Activated CD8-positive, alpha-beta memory T cell treated with anti-CD3 and anti-CD28 coated beads, Interleukin-2, amount 10 ng/mL, durations not matched to agents 7 days and 5 days (primary cell): ENCODE results near the gene CRYL1. TPM values are rescaled to one million over a fixed set of nuclear protein-coding genes. Genes with fewer than 3 reads are reported as not detected.

Experiments
- ATAC-seq: fragments of 150-1000 bp; cut with Tn5 transposase; one replicate; pipeline ENCODE4 v1.10.0; 2021; ENCODE audit warnings: moderate library complexity
- CTCF ChIA-PET: fragments of 350-600 bp; sonication (Branson Sonifier 250); formaldehyde crosslinking; loops from one replicate; lab custom pipeline; 2021; ENCODE audit warnings: antibody characterized with exemption; lab: Charles Lee
- DNase-seq: peaks from one replicate; pipeline ENCODE4 v3.0.0-alpha.2; 2020
- H3K27ac Mint-ChIP-seq: one replicate; pipeline ENCODE4 v1.8.0; 2021; ENCODE audit warnings: mild to moderate bottlenecking, mixed read lengths
- H3K27me3 Mint-ChIP-seq: one replicate; pipeline ENCODE4 v1.8.0; 2021; ENCODE audit warnings: mixed read lengths
- H3K36me3 Mint-ChIP-seq: one replicate; pipeline ENCODE4 v1.8.0; 2021; ENCODE audit warnings: mild to moderate bottlenecking, mixed read lengths
- H3K4me1 Mint-ChIP-seq: one replicate; pipeline ENCODE4 v1.8.0; 2021; ENCODE audit warnings: mixed read lengths
- H3K4me3 Mint-ChIP-seq: one replicate; pipeline ENCODE4 v1.8.0; 2021; ENCODE audit warnings: mild to moderate bottlenecking, moderate library complexity, mixed read lengths
- H3K9me3 Mint-ChIP-seq: one replicate; pipeline ENCODE4 v1.8.0; 2022; ENCODE audit warnings: low read depth, mixed read lengths
- total RNA-seq, 2 experiments: library from RNA; stranded (reverse); gene quantifications; one replicate each; pipeline ENCODE4 v1.2.3, GENCODE V29; 2021

Gene CRYL1
- total RNA-seq, 2 experiments from 2014 or later = 11.3 to 13.1 TPM

GRCh38 chr13:20558982-20559381 lies 33.3 kb upstream of the CRYL1 start:
- CTCF ChIA-PET = no interaction called here

DNA sequence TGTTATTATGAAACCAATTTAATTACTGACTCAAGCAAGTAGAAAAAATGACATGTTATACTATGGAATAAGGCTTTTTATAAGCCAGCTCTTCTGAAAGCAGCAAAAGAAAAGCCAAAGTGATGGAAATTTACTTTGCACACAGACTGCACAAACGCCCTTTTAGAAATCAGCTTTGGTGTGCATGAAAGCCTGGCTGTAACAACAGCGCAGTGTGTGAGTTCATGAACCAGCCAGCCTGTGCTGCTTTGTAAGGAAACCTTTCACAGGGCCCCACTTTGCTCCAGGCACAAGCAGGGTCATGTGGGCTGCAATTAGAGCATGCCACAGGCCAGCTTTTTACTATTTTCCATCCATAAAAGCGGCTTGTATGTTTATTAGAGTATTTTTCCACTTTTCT lies 27.7 kb upstream of the CRYL1 start:
- no peaks in the 10 kb centered on the region for H3K9me3 Mint-ChIP-seq
- H3K27me3 Mint-ChIP-seq = no peaks in the 10 kb centered on the region
- H3K4me1 Mint-ChIP-seq = no peaks in the 10 kb centered on the region
- CTCF ChIA-PET = no interaction called here
- H3K4me3 Mint-ChIP-seq = no peak overlapping the region
- ATAC-seq = no peak
- DNase-seq = no peak
- no peak overlapping the region for H3K27ac Mint-ChIP-seq
- no peaks in the 10 kb centered on the region for H3K36me3 Mint-ChIP-seq

More at GRCh38 chr13:20558982-20559381, 33.3 kb upstream of the CRYL1 start:
- Mint-ChIP-seq H3K36me3 (peaks cover 2% of the 10 kb centered on the region), H3K27ac (no peak overlapping the region), H3K4me3 (no peak overlapping the region), H3K27me3 (no peaks in the 10 kb centered on the region), H3K9me3 (no peaks in the 10 kb centered on the region), H3K4me1 (no peaks in the 10 kb centered on the region)
- ATAC-seq (no peak), DNase-seq (no peak)

DNA sequence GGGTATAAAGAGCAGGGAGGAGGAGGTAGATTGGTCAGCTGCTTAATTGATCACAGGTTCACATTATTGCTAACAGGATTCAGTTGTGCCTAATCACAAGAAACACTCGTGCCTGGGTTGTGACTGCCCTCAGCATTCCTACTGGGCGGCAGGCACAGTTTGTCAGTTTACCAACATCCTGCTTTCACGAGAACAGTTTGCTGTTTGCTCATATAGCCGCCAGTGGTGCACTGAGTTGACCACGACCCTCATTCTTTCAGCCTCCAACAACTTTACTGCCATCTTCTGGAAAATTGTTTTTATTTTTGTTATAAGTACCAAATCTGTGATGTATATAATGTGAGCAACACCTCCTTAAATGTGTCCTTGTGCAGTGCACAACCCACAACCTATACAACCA lies 25.1 kb upstream of the CRYL1 start:
- Mint-ChIP-seq H3K9me3 (no peaks in the 10 kb centered on the region), H3K4me3 (no peak overlapping the region), H3K27ac (no peak overlapping the region), H3K4me1 (peaks cover 2% of the 10 kb centered on the region), H3K27me3 (no peaks in the 10 kb centered on the region), H3K36me3 (no peaks in the 10 kb centered on the region)
- ATAC-seq = no peak
- CTCF ChIA-PET = interaction anchor here (1.9 kb wide), 1 partner anchor 58 kb away, joined by 6 read pairs; no protein-coding TSS in a partner anchor
- DNase-seq = no peak

GRCh38 chr13:20547479-20547908 lies 21.8 kb upstream of the CRYL1 start:
- CTCF ChIA-PET = no interaction called here
- Mint-ChIP-seq H3K4me1 (peaks cover 2% of the 10 kb centered on the region), H3K27ac (no peak overlapping the region)

GRCh38 chr13:20546556-20546955 lies 20.9 kb upstream of the CRYL1 start:
- Mint-ChIP-seq H3K27me3 (no peaks in the 10 kb centered on the region), H3K4me1 (peaks cover 2% of the 10 kb centered on the region), H3K36me3 (no peaks in the 10 kb centered on the region), H3K4me3 (no peak overlapping the region), H3K27ac (no peak overlapping the region), H3K9me3 (no peaks in the 10 kb centered on the region)
- DNase-seq (no peak), ATAC-seq (no peak)
- CTCF ChIA-PET = no interaction called here

More at GRCh38 chr13:20547479-20547908, 21.8 kb upstream of the CRYL1 start:
- Mint-ChIP-seq H3K27me3 (no peaks in the 10 kb centered on the region), H3K4me3 (no peak overlapping the region), H3K9me3 (no peaks in the 10 kb centered on the region), H3K36me3 (no peaks in the 10 kb centered on the region)
- no peak for DNase-seq
- no peak for ATAC-seq

DNA sequence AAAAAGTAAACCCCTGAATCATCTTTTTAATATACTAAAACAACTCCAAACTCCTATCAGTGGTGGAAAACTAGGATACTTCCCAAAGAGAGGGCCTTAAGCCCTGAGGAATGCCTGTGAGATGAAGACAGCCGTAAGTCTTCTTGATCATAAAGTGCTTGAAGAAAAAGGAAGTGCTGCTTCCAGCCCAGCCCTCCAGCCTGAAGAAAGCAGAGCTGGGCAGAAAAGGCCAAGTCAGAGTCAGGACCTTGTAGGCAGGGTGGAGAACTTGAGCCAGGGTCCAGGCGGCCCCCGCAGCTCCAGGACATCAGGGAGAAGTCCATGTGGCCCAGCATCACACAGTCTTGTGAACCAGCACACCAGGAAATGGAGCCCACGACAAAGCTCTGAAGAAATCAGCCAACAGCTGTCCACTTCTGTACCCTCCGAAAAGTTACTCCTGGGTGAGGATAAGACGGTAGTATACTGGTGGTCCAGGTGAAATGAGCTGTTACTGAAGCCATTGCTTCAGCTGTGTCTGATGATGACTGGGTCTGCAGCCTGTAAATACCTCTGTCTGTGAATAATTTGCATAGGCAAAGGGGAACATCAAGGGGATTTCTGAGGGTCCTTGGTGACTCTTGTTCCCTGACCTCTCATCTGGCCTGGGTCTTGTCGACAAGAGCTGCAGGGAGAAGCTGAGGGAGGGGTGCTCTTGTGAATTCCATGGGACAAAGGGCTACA lies 18.7 kb upstream of the CRYL1 start:
- Mint-ChIP-seq H3K27me3 (no peaks in the 10 kb centered on the region), H3K36me3 (no peaks in the 10 kb centered on the region), H3K27ac (no peak overlapping the region), H3K9me3 (no peaks in the 10 kb centered on the region), H3K4me1 (peaks cover 2% of the 10 kb centered on the region), H3K4me3 (no peak overlapping the region)
- CTCF ChIA-PET = no interaction called here
- ATAC-seq = no peak
- no peak for DNase-seq

DNA sequence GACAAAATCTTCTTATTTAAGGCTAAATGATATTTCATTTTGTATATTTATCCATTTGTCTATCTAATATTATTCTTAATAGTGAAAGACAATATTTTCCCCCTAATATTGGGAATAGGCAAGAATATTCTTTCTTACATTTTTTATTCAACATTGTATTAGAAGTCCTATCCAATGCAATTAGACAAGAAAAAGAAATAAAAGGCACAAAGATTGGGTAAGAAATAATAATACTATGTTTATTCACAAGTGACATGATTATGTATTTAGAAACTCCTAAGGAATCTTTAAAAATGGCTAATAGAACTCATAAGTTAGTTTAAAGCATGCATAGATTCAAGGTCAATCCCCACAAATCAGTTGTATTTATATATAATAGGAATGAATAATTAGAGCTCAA lies 11.3 kb upstream of the CRYL1 start:
- ATAC-seq = no peak
- CTCF ChIA-PET = no interaction called here
- H3K36me3 Mint-ChIP-seq = no peaks in the 10 kb centered on the region

DNA sequence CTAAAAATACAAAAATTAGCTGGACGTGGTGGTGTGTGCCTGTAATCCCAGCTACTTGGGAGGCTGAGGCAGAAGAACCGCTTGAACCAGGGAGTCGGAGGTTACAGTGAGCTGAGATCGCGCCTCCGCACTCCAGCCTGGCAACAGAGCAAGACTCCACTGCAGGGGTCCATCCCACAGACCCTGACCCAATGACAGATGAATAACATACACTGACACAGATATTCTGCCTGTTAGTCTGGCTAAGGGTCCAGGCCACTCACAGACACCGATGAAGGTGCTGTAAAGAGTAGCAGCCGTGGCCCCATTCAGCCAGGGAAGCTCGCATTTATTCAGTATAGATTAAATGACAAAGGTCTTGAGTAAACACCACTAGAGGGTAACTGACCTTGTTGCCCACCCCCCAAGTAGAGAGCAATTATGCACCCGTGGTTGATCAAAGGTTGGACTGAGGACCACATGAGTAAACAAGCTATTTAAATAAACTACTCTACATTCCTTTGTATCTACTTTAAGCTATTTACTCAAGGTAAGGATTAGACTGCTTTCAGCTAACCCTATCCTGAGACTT lies 8.5 kb upstream of the CRYL1 start:
- Mint-ChIP-seq H3K36me3 (peaks cover 8% of the 10 kb centered on the region), H3K27ac (no peak overlapping the region), H3K4me3 (no peak overlapping the region), H3K9me3 (peaks cover 13% of the 10 kb centered on the region), H3K4me1 (no peaks in the 10 kb centered on the region), H3K27me3 (no peaks in the 10 kb centered on the region)
- DNase-seq (no peak), ATAC-seq (no peak)
- CTCF ChIA-PET = interaction anchor here (0.6 kb wide), 2 partner anchors 18 to 592 kb away, joined by 3 to 4 read pairs; no protein-coding TSS in a partner anchor

More for the DNA sequence above, 11.3 kb upstream of the CRYL1 start:
- no peak for DNase-seq
- H3K27ac Mint-ChIP-seq = no peak overlapping the region
- no peaks in the 10 kb centered on the region for H3K27me3 Mint-ChIP-seq
- H3K4me1 Mint-ChIP-seq = no peaks in the 10 kb centered on the region
- peaks cover 7% of the 10 kb centered on the region for H3K9me3 Mint-ChIP-seq
- no peak overlapping the region for H3K4me3 Mint-ChIP-seq

DNA sequence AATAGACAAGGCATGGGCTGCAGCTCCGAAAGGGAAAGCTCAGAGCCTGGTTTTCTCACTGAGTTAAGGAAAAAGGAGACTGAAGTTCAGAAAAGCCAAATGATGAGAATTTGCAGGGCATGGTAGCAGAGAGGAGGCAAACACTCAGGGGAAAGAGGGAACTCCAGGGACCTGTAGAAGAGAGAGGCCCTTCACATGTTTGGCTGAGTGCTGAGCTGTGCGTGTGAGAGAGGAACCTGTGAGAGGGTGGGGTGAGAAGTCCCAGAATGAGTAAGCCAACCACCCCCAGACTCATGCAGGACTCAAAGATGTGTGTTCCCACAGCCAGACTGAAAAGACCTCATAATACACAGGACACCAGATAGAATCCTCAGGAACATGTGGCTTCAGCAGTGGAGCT lies 2.8 kb upstream of the CRYL1 start:
- CTCF ChIA-PET = no interaction called here
- DNase-seq (no peak), ATAC-seq (no peak)
- no peak overlapping the region for H3K4me3 Mint-ChIP-seq
- H3K4me1 Mint-ChIP-seq = peaks cover 26% of the 10 kb centered on the region
- no peaks in the 10 kb centered on the region for H3K27me3 Mint-ChIP-seq
- peaks cover 7% of the 10 kb centered on the region for H3K9me3 Mint-ChIP-seq
- peaks cover 8% of the 10 kb centered on the region for H3K36me3 Mint-ChIP-seq
- no peak overlapping the region for H3K27ac Mint-ChIP-seq

DNA sequence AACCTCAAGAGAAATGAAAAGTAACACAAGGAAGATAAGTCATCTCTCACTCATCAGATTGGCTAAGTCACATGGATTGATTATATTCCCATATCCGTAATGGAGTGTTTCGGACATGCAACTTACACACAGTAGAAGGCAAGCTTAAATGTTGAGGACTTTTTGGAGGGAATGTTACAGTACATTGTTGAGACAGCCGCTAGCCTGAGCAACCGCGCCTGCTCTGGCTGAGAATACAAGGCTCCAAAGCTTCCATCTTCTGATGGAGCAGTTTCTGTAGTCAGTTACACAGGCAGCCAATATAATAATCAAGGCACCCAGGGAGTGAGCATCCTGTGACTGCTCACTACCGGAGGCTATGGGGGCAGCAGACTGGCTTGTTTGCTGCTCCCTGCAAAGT lies 1.0 kb upstream of the CRYL1 start:
- Mint-ChIP-seq H3K4me1 (peaks cover 28% of the 10 kb centered on the region), H3K36me3 (peaks cover 6% of the 10 kb centered on the region), H3K27me3 (no peaks in the 10 kb centered on the region), H3K9me3 (peaks cover 7% of the 10 kb centered on the region), H3K4me3 (peak overlapping the region; percentile 80), H3K27ac (peak overlapping the region; percentile 87)
- no peak for ATAC-seq
- CTCF ChIA-PET = interaction anchor here (0.6 to 1.4 kb wide), 2 partner anchors 11 to 32 kb away, joined by 3 to 4 read pairs; no protein-coding TSS in a partner anchor
- no peak for DNase-seq

DNA sequence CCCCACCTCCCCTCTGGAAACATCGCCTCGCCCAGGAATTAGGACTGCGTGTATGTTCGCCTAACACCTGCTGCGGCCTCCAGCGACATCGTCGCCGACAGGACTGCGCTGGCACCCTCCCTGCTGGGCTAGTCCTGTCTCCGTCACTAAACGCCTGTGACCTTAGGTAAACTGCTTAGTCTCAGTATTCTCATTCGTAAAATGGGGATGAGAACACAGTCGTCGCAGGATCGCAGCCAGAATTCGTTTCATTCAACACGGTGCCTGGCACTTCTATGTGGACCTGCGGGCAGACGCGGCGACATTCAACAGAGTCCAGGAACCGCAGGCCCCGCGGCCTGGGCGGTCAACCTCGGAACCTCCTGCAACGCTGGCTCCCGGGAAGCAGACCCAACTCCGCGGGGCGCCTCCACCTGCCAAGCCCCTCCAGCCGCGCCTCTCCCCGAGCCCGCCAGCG lies 485 bp downstream of the CRYL1 start:
- Mint-ChIP-seq H3K9me3 (no peaks in the 10 kb centered on the region), H3K27me3 (no peaks in the 10 kb centered on the region), H3K4me3 (peak overlapping the region; percentile 80), H3K36me3 (no peaks in the 10 kb centered on the region), H3K27ac (peak overlapping the region; percentile 67), H3K4me1 (peaks cover 28% of the 10 kb centered on the region)
- DNase-seq = peak; percentile 47
- ATAC-seq = peak; percentile 25
- CTCF ChIA-PET = interaction anchor here (1.4 kb wide), 1 partner anchor 31 kb away, joined by 4 read pairs; no protein-coding TSS in a partner anchor

DNA sequence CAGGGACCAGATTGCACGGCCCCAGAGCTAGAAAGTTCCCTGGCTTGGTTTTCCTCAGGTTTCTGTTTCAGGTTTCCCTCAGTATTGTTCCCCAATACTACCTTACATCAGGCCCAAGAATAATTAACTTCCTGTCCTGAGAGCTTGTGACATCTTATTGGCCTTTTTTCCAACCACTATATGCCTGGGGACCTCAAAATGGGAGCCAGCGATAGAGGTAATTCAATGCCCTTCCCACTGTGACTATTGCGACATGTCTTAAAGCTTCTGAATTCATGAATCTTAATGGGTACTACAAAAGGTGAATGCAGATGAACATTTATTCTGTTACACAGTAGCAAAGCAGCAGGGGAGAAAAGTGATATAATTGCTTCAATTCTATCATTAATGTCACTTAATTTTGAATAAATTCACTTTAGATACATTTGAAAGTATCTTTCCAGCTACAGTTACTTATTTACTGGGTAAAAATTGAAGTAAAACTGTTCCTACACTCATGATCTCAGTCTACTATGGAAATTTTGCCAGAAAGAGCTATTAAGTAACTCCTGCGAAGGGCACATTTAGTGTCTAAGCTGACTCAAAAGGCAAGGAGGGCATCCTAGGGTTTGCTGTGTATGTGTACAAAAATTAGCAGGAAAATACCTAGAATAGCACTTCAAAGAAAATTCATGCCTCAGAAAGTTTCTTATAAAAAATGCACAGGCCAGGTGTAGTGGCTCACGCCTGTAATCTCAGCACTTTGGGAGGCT lies 4.1 kb downstream of the CRYL1 start:
- no peak for ATAC-seq
- DNase-seq = no peak
- Mint-ChIP-seq H3K4me3 (no peak overlapping the region), H3K27ac (no peak overlapping the region), H3K27me3 (no peaks in the 10 kb centered on the region), H3K9me3 (no peaks in the 10 kb centered on the region), H3K4me1 (peaks cover 16% of the 10 kb centered on the region), H3K36me3 (peaks cover 3% of the 10 kb centered on the region)
- CTCF ChIA-PET = interaction anchor here (1.0 kb wide), 1 partner anchor 14 kb away, joined by 3 read pairs; no protein-coding TSS in a partner anchor

GRCh38 chr13:20519875-20520274 lies 5.8 kb downstream of the CRYL1 start:
- ATAC-seq (no peak), DNase-seq (no peak)
- Mint-ChIP-seq H3K36me3 (peaks cover 3% of the 10 kb centered on the region), H3K4me3 (no peak overlapping the region), H3K27me3 (no peaks in the 10 kb centered on the region), H3K4me1 (peaks cover 9% of the 10 kb centered on the region), H3K9me3 (no peaks in the 10 kb centered on the region), H3K27ac (no peak overlapping the region)
- CTCF ChIA-PET = no interaction called here
